Measurements from ENCODE around the gene ACAD8.

The ACAD8 gene

DNA sequence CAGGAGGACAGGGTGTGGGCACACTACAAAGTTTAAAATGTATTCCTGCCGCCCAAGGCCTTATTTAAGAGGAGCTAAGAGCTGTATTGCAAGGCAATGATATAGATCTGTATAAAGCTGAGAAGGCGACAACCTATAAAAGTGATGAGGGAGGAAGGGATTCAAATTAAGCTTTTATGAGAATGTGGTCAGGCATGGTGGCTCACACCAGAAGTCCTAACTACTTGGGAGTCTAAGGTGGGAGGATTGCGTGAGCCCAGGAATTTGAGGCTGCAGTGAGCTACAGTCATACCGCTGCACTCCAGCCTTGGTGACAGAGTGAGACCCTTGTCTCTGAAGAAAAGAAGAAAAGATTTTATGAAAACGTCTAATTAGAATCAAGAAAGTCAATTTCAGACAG is 13.1 kb downstream of the ACAD8 start:
- no peak overlapping the region for H3K4me3 ChIP-seq (replicated peaks; ENCODE audit: low read depth, low read length)
- no peak for DNase-seq (ENCODE audit: low read depth)
- TF ChIP-seq, protein P1, sequence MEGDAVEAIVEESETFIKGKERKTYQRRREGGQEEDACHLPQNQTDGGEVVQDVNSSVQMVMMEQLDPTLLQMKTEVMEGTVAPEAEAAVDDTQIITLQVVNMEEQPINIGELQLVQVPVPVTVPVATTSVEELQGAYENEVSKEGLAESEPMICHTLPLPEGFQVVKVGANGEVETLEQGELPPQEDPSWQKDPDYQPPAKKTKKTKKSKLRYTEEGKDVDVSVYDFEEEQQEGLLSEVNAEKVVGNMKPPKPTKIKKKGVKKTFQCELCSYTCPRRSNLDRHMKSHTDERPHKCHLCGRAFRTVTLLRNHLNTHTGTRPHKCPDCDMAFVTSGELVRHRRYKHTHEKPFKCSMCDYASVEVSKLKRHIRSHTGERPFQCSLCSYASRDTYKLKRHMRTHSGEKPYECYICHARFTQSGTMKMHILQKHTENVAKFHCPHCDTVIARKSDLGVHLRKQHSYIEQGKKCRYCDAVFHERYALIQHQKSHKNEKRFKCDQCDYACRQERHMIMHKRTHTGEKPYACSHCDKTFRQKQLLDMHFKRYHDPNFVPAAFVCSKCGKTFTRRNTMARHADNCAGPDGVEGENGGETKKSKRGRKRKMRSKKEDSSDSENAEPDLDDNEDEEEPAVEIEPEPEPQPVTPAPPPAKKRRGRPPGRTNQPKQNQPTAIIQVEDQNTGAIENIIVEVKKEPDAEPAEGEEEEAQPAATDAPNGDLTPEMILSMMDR (IDR thresholded peaks at IDR 0.05; ENCODE audit: low read length, missing control alignments): no peak

DNA sequence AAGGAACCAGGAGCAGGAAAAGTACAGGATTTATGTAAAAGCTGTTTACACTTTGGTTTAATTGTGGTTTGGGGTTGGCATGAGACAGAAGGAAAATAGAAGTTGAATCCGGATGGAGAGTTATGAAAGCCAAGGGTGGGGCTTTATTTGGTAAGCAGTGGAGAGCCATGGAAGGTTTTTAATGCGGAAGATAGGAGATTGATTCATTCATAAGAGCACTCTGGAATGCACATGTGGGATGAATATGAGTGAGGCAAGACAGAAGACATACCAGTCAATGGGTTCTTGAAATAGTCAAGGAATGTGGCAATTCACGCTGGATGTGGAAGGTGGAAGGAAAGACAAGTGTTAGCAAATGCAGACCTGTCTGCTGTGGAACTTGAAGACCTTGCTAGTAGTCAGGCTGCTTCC is 13.5 kb downstream of the ACAD8 start:
- no peak overlapping the region for H3K4me3 ChIP-seq (replicated peaks; ENCODE audit: low read depth, low read length)
- peak; percentile 61 for DNase-seq (ENCODE audit: low read depth)
- TF ChIP-seq, protein P1 (IDR thresholded peaks at IDR 0.05; ENCODE audit: low read length, missing control alignments): no peak

DNA sequence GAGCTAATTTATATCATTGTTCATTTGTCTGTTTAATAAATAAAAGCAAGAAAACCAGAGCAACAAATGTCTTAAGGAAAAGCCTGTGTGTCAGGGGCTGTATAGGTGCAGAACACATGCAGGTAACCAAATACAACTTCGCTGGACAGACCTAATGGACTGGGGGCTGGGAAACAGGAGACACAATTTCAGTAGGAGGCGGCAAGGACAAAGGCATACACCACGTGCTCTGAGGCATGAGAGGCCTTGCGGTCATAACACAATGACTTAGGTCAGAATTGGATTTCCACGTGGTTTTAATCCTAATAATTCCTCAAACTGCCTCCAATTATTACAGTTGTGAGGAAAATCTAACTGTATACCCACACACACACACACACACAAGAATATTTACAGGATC is 14.1 kb downstream of the ACAD8 start:
- no peak overlapping the region for H3K4me3 ChIP-seq (replicated peaks; ENCODE audit: low read depth, low read length)
- no peak for DNase-seq (ENCODE audit: low read depth)
- TF ChIP-seq, protein P1 (IDR thresholded peaks at IDR 0.05; ENCODE audit: low read length, missing control alignments): no peak

DNA sequence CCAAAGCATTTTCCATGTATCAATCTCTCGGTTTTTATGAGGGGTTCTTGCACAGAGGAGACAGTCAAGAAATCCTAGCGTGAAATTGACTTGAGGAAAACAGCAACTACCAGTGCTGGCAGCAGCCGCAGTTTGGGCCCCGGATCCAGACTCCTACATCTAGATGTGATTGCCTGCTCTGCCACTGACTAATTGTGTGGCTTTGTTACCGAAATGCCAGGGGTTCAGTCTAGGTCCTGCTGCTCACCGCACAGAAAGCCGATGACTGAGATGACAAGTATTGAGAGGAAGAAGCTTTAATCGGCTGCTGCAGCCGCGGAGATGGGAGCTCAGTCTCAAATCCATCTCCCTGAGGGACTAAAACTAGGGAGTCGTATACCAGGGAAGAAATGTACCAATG is 14.6 kb downstream of the ACAD8 start:
- TF ChIP-seq, protein P1 (IDR thresholded peaks at IDR 0.05; ENCODE audit: low read length, missing control alignments): no peak
- H3K4me3 ChIP-seq (replicated peaks; ENCODE audit: low read depth, low read length): no peak overlapping the region
- no peak for DNase-seq (ENCODE audit: low read depth)

DNA sequence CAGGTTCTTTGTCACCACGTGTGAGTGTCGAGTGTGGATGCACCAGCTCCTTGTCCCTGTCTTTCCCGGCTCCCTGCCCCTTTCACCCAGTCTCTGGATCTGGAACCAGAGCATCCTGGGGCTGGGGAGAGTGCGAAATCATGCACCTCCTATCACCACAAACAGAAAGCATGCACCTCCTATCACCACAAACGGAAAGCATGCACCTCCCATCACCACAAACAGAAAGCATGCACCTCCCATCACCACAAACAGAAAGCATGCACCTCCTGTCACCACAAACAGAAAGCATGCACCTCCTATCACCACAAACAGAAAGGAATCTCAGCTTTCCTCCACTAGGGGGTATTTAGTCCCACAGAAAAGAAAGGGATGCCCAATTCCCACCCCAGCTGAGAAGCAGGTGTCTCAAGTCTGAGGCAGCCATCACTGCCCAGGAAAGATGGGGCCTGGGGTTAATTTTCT is 16.9 kb downstream of the ACAD8 start:
- TF ChIP-seq, protein P1 (IDR thresholded peaks at IDR 0.05; ENCODE audit: low read length, missing control alignments): peak; percentile 16
- no peak for DNase-seq (ENCODE audit: low read depth)
- no peak overlapping the region for H3K4me3 ChIP-seq (replicated peaks; ENCODE audit: low read depth, low read length)

DNA sequence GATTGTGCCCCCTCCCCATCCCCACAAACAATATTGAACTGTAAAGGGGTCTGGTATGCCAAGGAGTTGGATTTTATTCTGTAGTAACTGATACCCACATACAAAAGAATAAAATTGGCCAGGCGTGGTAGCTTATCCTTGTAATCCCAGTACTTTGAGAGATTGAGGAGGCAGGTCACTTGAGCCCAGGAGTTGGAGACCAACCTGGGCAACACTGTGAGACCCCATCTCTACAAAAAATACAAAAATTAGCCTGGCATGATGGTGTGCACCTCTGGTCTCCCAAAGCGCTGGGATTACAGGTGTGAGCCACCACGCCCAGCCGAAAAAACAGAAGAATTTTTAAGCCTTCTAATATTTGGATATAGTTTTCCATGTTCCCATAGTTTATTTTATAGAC is 18.6 kb downstream of the ACAD8 start:
- no peak overlapping the region for H3K4me3 ChIP-seq (replicated peaks; ENCODE audit: low read depth, low read length)
- DNase-seq (ENCODE audit: low read depth): no peak
- TF ChIP-seq, protein P1 (IDR thresholded peaks at IDR 0.05; ENCODE audit: low read length, missing control alignments): no peak

Measured in fibroblast of pulmonary artery (primary cell).